PC-9 (cell line): ENCODE data around the gene WRNIP1.

Source experiments
- EZH2 ChIP-seq: fragments of 200-600 bp; sonication (generic); IDR thresholded peaks from 2 replicates; pipeline ENCODE4 v1.8.0; 2017; ENCODE audit warnings: antibody characterized with exemption, low read depth
- TF ChIP-seq, protein P1 (sequence below): fragments of 200-600 bp; sonication (generic); conservative IDR thresholded peaks from 2 replicates; pipeline ENCODE4 v1.6.1; 2017; ENCODE audit warnings: mixed run types, antibody characterized with exemption, mild to moderate bottlenecking, moderate library complexity

DNA sequence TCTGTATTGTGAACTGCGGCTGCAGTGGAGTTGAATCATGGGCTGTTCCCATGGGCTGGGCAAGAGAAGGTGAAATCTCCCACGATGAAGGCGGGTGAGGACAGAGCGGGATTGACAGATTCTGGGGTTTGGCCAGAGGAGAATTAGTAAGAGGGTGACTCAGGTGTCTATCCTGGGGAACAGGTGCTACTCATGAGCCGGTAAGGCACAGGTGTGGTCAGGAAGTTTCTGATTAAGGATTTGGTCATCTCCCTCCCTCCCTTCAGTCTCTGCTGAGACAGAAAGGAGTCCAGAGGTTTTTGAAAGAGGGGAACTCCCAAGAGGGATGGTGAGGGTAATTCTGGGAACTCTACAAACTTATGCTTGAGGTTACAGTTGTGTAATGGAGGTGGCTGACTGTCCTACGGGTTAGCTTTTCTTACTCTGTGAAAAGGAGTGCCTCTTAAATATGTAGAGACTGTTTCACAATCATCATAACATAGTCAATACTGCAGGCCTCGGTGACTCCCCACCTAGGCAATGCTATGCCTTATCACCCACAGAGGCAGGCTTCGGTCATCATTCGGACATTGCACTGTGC, 45.0 kb downstream of the WRNIP1 start:
- TF ChIP-seq, protein P1, sequence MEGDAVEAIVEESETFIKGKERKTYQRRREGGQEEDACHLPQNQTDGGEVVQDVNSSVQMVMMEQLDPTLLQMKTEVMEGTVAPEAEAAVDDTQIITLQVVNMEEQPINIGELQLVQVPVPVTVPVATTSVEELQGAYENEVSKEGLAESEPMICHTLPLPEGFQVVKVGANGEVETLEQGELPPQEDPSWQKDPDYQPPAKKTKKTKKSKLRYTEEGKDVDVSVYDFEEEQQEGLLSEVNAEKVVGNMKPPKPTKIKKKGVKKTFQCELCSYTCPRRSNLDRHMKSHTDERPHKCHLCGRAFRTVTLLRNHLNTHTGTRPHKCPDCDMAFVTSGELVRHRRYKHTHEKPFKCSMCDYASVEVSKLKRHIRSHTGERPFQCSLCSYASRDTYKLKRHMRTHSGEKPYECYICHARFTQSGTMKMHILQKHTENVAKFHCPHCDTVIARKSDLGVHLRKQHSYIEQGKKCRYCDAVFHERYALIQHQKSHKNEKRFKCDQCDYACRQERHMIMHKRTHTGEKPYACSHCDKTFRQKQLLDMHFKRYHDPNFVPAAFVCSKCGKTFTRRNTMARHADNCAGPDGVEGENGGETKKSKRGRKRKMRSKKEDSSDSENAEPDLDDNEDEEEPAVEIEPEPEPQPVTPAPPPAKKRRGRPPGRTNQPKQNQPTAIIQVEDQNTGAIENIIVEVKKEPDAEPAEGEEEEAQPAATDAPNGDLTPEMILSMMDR: no peak
- no peak for TF ChIP-seq EZH2
